SK-N-SH treated with all-trans-retinoic acid at 6 μM for 48 hours (cell line): Measurements from ENCODE around the gene CNTN1.

ENCODE experiments used
- BACH2 ChIP-seq: fragments of 250-450 bp; sonication (Bioruptor Pico); IDR thresholded peaks from 2 replicates; pipeline ENCODE4 v1.9.0; 2021; ENCODE audit warnings: mild to moderate bottlenecking, borderline replicate concordance
- GLIS3 ChIP-seq: fragments of 250-450 bp; sonication (Bioruptor Pico); IDR thresholded peaks from 2 replicates; pipeline ENCODE4 v1.5.0; 2020; ENCODE audit warnings: mild to moderate bottlenecking, moderate library complexity
- RARB ChIP-seq: fragments of 250-450 bp; sonication (Bioruptor Pico); IDR thresholded peaks from 2 replicates; pipeline ENCODE4 v1.8.0; 2021; ENCODE audit warnings: mild to moderate bottlenecking, moderate library complexity
- TCF4 ChIP-seq: fragments of 250-450 bp; sonication (Bioruptor Pico); IDR thresholded peaks from 2 replicates; pipeline ENCODE4 v1.8.0; 2021; ENCODE audit warnings: mild to moderate bottlenecking, moderate library complexity, borderline replicate concordance
- ZC3H10 ChIP-seq: fragments of 250-450 bp; sonication (Bioruptor Pico); IDR thresholded peaks from 2 replicates; pipeline ENCODE4 v1.5.1; 2021; ENCODE audit warnings: mild to moderate bottlenecking, moderate library complexity
- ZFP30 ChIP-seq: fragments of 450-650 bp; formaldehyde crosslinking; IDR thresholded peaks from 2 replicates; pipeline ENCODE4 v1.5.0; 2022; ENCODE audit warnings: mild to moderate bottlenecking, moderate library complexity
- ZNF70 ChIP-seq: fragments of 450-650 bp; formaldehyde crosslinking; IDR thresholded peaks from 2 replicates; pipeline ENCODE4 v1.5.0; 2020; ENCODE audit warnings: mild to moderate bottlenecking, moderate library complexity
- TF ChIP-seq, protein P1 (sequence below): fragments of 250-450 bp; sonication (Bioruptor Pico); IDR thresholded peaks from 2 replicates; pipeline ENCODE4 v1.8.0; 2020; ENCODE audit warnings: mild to moderate bottlenecking, moderate library complexity, borderline replicate concordance
- TF ChIP-seq, protein P2 (sequence below): fragments of 250-450 bp; sonication (Bioruptor Pico); IDR thresholded peaks from 2 replicates; pipeline ENCODE4 v1.5.1; 2020; ENCODE audit warnings: low read depth, mild to moderate bottlenecking, moderate library complexity

- no peak for TF ChIP-seq GLIS3 (CRISPR knock-in tag)
- TF ChIP-seq TCF4, result no peak
- TF ChIP-seq ZNF70, result no peak
- no peak for TF ChIP-seq ZFP30 (CRISPR knock-in tag)
- TF ChIP-seq BACH2, result no peak
- TF ChIP-seq, protein P1, sequence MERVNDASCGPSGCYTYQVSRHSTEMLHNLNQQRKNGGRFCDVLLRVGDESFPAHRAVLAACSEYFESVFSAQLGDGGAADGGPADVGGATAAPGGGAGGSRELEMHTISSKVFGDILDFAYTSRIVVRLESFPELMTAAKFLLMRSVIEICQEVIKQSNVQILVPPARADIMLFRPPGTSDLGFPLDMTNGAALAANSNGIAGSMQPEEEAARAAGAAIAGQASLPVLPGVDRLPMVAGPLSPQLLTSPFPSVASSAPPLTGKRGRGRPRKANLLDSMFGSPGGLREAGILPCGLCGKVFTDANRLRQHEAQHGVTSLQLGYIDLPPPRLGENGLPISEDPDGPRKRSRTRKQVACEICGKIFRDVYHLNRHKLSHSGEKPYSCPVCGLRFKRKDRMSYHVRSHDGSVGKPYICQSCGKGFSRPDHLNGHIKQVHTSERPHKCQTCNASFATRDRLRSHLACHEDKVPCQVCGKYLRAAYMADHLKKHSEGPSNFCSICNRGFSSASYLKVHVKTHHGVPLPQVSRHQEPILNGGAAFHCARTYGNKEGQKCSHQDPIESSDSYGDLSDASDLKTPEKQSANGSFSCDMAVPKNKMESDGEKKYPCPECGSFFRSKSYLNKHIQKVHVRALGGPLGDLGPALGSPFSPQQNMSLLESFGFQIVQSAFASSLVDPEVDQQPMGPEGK (CRISPR knock-in tag), result no peak
- no peak for TF ChIP-seq ZC3H10 (CRISPR knock-in tag)
- TF ChIP-seq, protein P2, sequence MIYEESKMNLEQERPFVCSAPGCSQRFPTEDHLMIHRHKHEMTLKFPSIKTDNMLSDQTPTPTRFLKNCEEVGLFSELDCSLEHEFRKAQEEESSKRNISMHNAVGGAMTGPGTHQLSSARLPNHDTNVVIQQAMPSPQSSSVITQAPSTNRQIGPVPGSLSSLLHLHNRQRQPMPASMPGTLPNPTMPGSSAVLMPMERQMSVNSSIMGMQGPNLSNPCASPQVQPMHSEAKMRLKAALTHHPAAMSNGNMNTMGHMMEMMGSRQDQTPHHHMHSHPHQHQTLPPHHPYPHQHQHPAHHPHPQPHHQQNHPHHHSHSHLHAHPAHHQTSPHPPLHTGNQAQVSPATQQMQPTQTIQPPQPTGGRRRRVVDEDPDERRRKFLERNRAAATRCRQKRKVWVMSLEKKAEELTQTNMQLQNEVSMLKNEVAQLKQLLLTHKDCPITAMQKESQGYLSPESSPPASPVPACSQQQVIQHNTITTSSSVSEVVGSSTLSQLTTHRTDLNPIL (CRISPR knock-in tag), result no peak
- TF ChIP-seq RARB (CRISPR knock-in tag), result no peak
Measured at GRCh38 chr12:40717576-40717975, 25.3 kb downstream of the CNTN1 start.
